Osteocyte (in vitro differentiated cells): ENCODE results near the gene POLK. TPM values are rescaled to one million over a fixed set of nuclear protein-coding genes. Genes with fewer than 3 reads are reported as not detected.

ENCODE experiments used
- DNase-seq: peaks from one replicate; pipeline ENCODE4 v3.0.0; 2021; ENCODE audit warnings: mixed read lengths; ENCODE audit not compliant: unreplicated experiment; ENCODE audit errors: extremely low spot score
- H3K27ac Mint-ChIP-seq: one replicate; pipeline ENCODE4 v1.8.0; 2021; ENCODE audit warnings: mild to moderate bottlenecking, mixed read lengths; ENCODE audit not compliant: unreplicated experiment
- H3K27me3 Mint-ChIP-seq: one replicate; pipeline ENCODE4 v1.8.0; 2021; ENCODE audit warnings: mixed read lengths; ENCODE audit not compliant: unreplicated experiment
- H3K36me3 Mint-ChIP-seq: one replicate; pipeline ENCODE4 v1.8.0; 2021; ENCODE audit warnings: mixed read lengths; ENCODE audit not compliant: unreplicated experiment
- H3K4me1 Mint-ChIP-seq: one replicate; pipeline ENCODE4 v1.8.0; 2021; ENCODE audit warnings: mixed read lengths; ENCODE audit not compliant: unreplicated experiment
- H3K4me3 Mint-ChIP-seq: one replicate; pipeline ENCODE4 v1.8.0; 2021; ENCODE audit warnings: mild to moderate bottlenecking, moderate library complexity, mixed read lengths; ENCODE audit not compliant: unreplicated experiment
- H3K9me3 Mint-ChIP-seq: one replicate; pipeline ENCODE4 v1.8.0; 2021; ENCODE audit warnings: mixed read lengths; ENCODE audit not compliant: unreplicated experiment
- CTCF ChIP-seq: fragments of 200-600 bp; sonication (generic); IDR thresholded peaks from 2 replicates; pipeline ENCODE4 v1.5.0; 2021; ENCODE audit warnings: antibody characterized with exemption, mild to moderate bottlenecking, moderate library complexity
- total RNA-seq: library from RNA; stranded (reverse); gene quantifications from 2 replicates; pipeline ENCODE4 v1.2.1, GENCODE V29; 2021

POLK gene
- total RNA-seq, 1 donor from 2014 or later = 28.9 TPM

- no peak overlapping the region for H3K4me3 Mint-ChIP-seq
Measured at GRCh38 chr5:75584641-75585040, 73.0 kb downstream of the POLK start.

GRCh38 chr5:75588666-75589065, 77.0 kb downstream of the POLK start:
- Mint-ChIP-seq H3K4me3 (no peak overlapping the region), H3K27ac (no peak overlapping the region), H3K4me1 (no peaks in the 10 kb centered on the region), H3K27me3 (no peaks in the 10 kb centered on the region), H3K36me3 (peaks cover 28% of the 10 kb centered on the region), H3K9me3 (no peaks in the 10 kb centered on the region)
- no peak for TF ChIP-seq CTCF
- no peak for DNase-seq

More at GRCh38 chr5:75584641-75585040, 73.0 kb downstream of the POLK start:
- Mint-ChIP-seq H3K36me3 (peaks cover 24% of the 10 kb centered on the region), H3K4me1 (no peaks in the 10 kb centered on the region), H3K27me3 (no peaks in the 10 kb centered on the region), H3K9me3 (no peaks in the 10 kb centered on the region), H3K27ac (no peak overlapping the region)
- no peak for DNase-seq
- TF ChIP-seq CTCF = peak; percentile 26

- Mint-ChIP-seq H3K4me3 (no peak overlapping the region), H3K27ac (no peak overlapping the region), H3K27me3 (no peaks in the 10 kb centered on the region), H3K36me3 (peaks cover 29% of the 10 kb centered on the region), H3K9me3 (no peaks in the 10 kb centered on the region), H3K4me1 (no peaks in the 10 kb centered on the region)
- DNase-seq = no peak
- no peak for TF ChIP-seq CTCF
Measured at GRCh38 chr5:75600535-75600934, 88.8 kb downstream of the POLK start.

- no peak overlapping the region for H3K27ac Mint-ChIP-seq
- peaks cover 24% of the 10 kb centered on the region for H3K36me3 Mint-ChIP-seq
- no peak for TF ChIP-seq CTCF
- no peaks in the 10 kb centered on the region for H3K9me3 Mint-ChIP-seq
- no peaks in the 10 kb centered on the region for H3K4me1 Mint-ChIP-seq
- no peak for DNase-seq
- no peaks in the 10 kb centered on the region for H3K27me3 Mint-ChIP-seq
- H3K4me3 Mint-ChIP-seq = no peak overlapping the region
Measured at GRCh38 chr5:75601567-75601966, 89.9 kb downstream of the POLK start.

- no peaks in the 10 kb centered on the region for H3K9me3 Mint-ChIP-seq
- DNase-seq = no peak
- no peak overlapping the region for H3K4me3 Mint-ChIP-seq
- peaks cover 22% of the 10 kb centered on the region for H3K36me3 Mint-ChIP-seq
- H3K27ac Mint-ChIP-seq = no peak overlapping the region
- TF ChIP-seq CTCF = no peak
- H3K27me3 Mint-ChIP-seq = no peaks in the 10 kb centered on the region
- H3K4me1 Mint-ChIP-seq = no peaks in the 10 kb centered on the region
Measured at GRCh38 chr5:75601996-75602395, 90.3 kb downstream of the POLK start.
